Endothelial cell (in vitro differentiated cells): Measurements from ENCODE around the gene FBXL19. TPM values are rescaled to one million over a fixed set of nuclear protein-coding genes. Genes with fewer than 3 reads are reported as not detected.
A peak's percentile ranks its signal among the peaks of the same experiment; 100 is the strongest.

Source experiments
- DNase-seq: peaks from one replicate; pipeline ENCODE4 v3.0.0; 2021; ENCODE audit warnings: low spot score
- H3K27ac Mint-ChIP-seq: one replicate; pipeline ENCODE4 v1.8.0; 2021; ENCODE audit warnings: mixed read lengths, inconsistent platforms; ENCODE audit not compliant: unreplicated experiment
- H3K27me3 Mint-ChIP-seq: one replicate; pipeline ENCODE4 v1.8.0; 2021; ENCODE audit warnings: mild to moderate bottlenecking, moderate library complexity, mixed read lengths, inconsistent platforms; ENCODE audit not compliant: unreplicated experiment
- H3K36me3 Mint-ChIP-seq: one replicate; pipeline ENCODE4 v1.8.0; 2021; ENCODE audit warnings: mild to moderate bottlenecking, low read depth, mixed read lengths, inconsistent platforms; ENCODE audit not compliant: unreplicated experiment
- H3K4me1 Mint-ChIP-seq: one replicate; pipeline ENCODE4 v1.8.0; 2021; ENCODE audit warnings: mild to moderate bottlenecking, mixed read lengths, inconsistent platforms; ENCODE audit not compliant: unreplicated experiment
- H3K4me3 Mint-ChIP-seq: one replicate; pipeline ENCODE4 v1.8.0; 2021; ENCODE audit warnings: mild to moderate bottlenecking, mixed read lengths, inconsistent platforms; ENCODE audit not compliant: unreplicated experiment
- H3K9me3 Mint-ChIP-seq: one replicate; pipeline ENCODE4 v1.8.0; 2021; ENCODE audit warnings: mixed read lengths, inconsistent platforms; ENCODE audit not compliant: unreplicated experiment
- total RNA-seq: library from RNA; stranded (reverse); fragmentation: NEBNext Ultra II Directional; extraction: Animal tissue kit (Norgen Biotek cat#: 25700); gene quantifications from one replicate; pipeline ENCODE4 v1.2.1, GENCODE V29; 2021; ENCODE audit not compliant: unreplicated experiment
- TF ChIP-seq, protein P1 (sequence below): fragments of 200-600 bp; sonication (generic); IDR thresholded peaks from one replicate; pipeline ENCODE4 v1.5.0; 2021; ENCODE audit warnings: antibody characterized with exemption; ENCODE audit not compliant: unreplicated experiment

FBXL19 gene
- total RNA-seq, 1 donor from 2014 or later: 117 TPM

DNA sequence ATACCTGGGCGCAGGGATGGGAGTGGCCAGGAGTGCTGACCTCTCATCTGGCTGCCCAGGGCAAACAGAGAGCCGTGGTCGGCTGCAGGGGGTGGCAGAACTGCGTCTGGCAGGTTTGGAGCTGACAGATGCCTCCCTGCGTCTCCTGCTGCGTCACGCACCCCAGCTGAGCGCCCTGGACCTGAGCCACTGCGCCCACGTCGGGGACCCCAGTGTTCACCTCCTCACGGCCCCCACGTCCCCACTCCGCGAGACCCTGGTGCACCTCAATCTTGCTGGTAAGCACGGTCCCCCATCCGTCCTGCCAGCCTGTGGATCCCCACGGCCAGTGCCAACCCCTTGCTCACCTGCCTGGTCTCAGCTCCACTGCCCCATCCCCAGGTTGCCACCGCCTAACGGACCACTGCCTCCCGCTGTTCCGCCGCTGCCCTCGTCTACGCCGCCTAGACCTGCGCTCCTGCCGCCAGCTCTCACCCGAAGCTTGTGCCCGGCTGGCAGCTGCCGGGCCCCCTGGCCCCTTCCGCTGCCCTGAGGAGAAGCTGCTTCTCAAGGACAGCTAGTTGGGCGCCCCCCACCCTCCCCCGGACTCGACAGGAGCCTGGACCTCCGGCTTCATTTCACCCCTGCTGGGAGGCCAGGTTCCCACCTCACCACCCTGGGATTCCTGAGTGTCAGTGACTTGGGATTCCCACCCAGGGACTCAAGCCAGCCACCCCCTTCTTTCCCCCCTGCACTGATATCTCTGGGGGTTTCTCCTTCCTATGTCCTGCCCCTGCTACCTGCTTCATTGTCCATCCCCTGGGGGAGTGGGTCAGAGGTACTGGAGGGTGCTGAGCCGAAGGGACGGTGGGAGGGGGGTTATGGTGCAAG is 23.5 kb downstream of the FBXL19 start:
- Mint-ChIP-seq H3K27me3 (peaks cover 15% of the 10 kb centered on the region), H3K4me1 (peaks cover 17% of the 10 kb centered on the region), H3K27ac (peak overlapping the region; percentile 83), H3K9me3 (no peaks in the 10 kb centered on the region), H3K4me3 (peak overlapping the region; percentile 84), H3K36me3 (peaks cover 35% of the 10 kb centered on the region)
- TF ChIP-seq, protein P1, sequence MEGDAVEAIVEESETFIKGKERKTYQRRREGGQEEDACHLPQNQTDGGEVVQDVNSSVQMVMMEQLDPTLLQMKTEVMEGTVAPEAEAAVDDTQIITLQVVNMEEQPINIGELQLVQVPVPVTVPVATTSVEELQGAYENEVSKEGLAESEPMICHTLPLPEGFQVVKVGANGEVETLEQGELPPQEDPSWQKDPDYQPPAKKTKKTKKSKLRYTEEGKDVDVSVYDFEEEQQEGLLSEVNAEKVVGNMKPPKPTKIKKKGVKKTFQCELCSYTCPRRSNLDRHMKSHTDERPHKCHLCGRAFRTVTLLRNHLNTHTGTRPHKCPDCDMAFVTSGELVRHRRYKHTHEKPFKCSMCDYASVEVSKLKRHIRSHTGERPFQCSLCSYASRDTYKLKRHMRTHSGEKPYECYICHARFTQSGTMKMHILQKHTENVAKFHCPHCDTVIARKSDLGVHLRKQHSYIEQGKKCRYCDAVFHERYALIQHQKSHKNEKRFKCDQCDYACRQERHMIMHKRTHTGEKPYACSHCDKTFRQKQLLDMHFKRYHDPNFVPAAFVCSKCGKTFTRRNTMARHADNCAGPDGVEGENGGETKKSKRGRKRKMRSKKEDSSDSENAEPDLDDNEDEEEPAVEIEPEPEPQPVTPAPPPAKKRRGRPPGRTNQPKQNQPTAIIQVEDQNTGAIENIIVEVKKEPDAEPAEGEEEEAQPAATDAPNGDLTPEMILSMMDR: no peak
- no peak for DNase-seq

DNA sequence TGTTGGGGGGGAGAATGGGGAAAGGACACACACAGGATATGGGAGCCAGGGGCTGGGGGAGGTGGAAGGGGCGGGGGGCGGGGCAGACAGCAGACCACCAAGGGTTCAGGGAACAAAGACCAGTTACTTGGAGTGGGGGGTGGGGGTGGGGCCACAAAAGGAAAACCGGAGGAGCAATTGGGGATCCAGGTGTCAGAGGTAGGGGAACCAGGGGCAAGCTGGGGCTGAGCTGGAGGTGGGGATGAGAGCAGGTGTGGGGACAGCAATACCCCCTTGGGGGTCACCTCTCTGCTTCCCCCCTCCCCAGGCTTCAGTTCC is 24.1 kb downstream of the FBXL19 start:
- Mint-ChIP-seq H3K27me3 (peaks cover 15% of the 10 kb centered on the region), H3K4me1 (peaks cover 17% of the 10 kb centered on the region), H3K9me3 (no peaks in the 10 kb centered on the region), H3K36me3 (peaks cover 33% of the 10 kb centered on the region), H3K27ac (peak overlapping the region; percentile 93), H3K4me3 (no peak overlapping the region)
- TF ChIP-seq, protein P1: no peak
- no peak for DNase-seq

DNA sequence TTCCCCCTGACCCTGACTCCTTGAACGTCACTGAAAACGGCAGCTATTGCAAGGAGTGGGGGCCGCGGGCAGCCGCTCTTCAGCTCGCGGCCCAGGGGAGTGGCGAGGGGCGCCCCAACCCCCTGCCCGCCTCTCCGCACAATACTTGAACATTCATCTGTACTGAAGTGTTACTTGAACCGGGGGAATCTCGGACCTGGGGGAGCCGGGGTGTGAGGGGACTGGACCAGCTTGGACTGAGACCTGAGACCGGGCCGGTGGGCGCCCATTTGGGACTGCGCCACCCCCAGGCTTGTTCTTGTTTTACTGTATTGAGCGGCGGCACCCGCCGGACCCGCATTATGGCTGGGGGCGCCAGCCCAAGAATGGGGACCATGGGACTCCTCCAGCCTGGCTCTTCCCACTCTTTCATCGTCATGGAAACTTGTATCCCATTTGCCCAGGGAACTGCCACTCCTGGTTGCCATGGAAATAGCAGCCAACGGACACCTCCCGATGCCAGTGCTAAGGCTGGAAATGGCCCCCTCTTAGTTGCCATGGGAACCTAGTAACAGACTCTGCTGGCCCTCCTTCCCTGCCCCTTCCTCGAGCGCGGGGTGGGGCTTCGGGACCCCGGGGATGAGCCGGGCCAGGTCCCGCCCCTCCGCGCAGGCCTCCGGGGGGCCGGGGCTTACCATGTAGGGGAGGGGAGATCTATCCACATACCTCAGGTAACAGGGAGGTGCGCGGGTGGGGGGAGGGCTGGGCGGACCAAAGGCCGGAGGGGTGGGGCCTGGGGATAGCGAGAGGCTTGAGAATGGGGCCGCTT is 24.7 kb downstream of the FBXL19 start:
- Mint-ChIP-seq H3K27me3 (peaks cover 14% of the 10 kb centered on the region), H3K9me3 (no peaks in the 10 kb centered on the region), H3K36me3 (peaks cover 28% of the 10 kb centered on the region), H3K27ac (peak overlapping the region; percentile 93), H3K4me1 (peaks cover 17% of the 10 kb centered on the region), H3K4me3 (peak overlapping the region; percentile 85)
- TF ChIP-seq, protein P1: peak; percentile 15
- DNase-seq: peak; percentile 97

DNA sequence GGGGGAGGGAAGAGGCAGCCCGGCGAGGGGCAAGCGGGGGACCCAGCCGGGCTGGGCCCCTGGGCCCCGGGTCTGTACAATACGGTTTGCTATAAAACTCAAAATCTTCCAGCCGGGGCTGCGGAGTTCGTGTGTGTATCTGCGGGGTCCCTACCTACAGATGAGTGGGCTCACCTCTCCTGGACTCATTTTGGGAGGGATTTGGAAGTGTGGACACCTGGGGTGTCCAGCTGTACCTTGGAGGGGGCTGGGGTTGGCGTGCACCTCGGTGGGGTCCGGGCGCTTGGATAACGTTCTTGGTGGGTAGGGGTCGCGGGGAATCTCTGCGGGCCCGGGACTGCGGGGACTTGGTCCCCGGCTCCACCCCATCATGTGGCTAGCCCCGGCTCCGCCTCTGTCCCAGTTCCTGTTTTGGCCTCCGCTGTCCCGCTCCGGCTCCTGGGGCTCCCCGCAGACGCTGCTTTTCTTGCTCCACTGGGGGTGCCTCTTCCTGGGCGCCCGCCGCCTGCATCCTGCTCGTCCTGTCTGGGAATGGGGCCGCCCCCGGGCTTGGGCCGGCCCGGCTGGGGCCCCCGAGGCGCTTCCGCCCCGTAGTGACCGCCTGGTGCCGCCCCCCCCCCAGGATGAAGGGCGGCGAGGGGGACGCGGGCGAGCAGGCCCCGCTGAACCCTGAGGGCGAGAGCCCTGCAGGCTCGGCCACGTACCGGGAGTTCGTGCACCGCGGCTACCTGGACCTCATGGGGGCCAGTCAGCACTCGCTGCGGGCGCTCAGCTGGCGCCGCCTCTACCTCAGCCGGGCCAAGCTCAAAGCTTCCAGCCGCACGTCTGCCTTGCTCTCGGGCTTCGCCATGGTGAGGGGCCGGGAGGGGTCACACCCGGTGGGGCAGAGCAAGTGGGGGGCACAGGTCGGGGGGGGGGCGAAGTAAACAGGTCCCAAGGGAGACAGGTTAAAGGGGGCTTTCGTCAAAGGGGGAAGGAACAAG is 25.6 kb downstream of the FBXL19 start, which contains the start of gene ORAI3:
Gene ORAI3 (plus strand): TSS at position 402 of the 983 bp plus-strand sequence. CDS start 222 bp downstream, at position 624.
- Mint-ChIP-seq H3K9me3 (no peaks in the 10 kb centered on the region), H3K4me3 (peak within 1 kb of the TSS; percentile 97), H3K27me3 (peaks cover 12% of the 10 kb centered on the region), H3K4me1 (peaks cover 17% of the 10 kb centered on the region), H3K27ac (peak within 1 kb of the TSS; percentile 94), H3K36me3 (peaks cover 24% of the 10 kb centered on the region)
- TF ChIP-seq, protein P1: no peak
- peak; percentile 74 for DNase-seq
